Esophagus muscularis mucosa (tissue), 4 donors: Measurements from ENCODE around the gene ACACB. TPM values are rescaled to one million over a fixed set of nuclear protein-coding genes. Genes with fewer than 3 reads are reported as not detected.
A peak's percentile ranks its signal among the peaks of the same experiment; 100 is the strongest.

ENCODE experiments used
- DNase-seq: peaks from one replicate; pipeline ENCODE4 v3.0.0-alpha.2; 2017; ENCODE audit errors: extremely low spot score
- H3K27ac ChIP-seq, 4 donors: fragments of 200-600 bp; sonication (generic); replicated peaks in 1 of 4; 1 replicate in 3 of 4; 2 replicates in 1 of 4; pipeline ENCODE4 v1.5.1; 2016 to 2019; ENCODE audit warnings: mild to moderate bottlenecking in 1 of 4
- H3K27me3 ChIP-seq, 4 donors: fragments of 200-600 bp; sonication (generic); one replicate each; pipeline versions ENCODE4 v1.5.1 to v1.6.0; 2016 to 2019
- H3K36me3 ChIP-seq, 4 donors: fragments of 200-600 bp; sonication (generic); one replicate each; pipeline ENCODE4 v1.5.1; 2016 to 2019
- H3K4me1 ChIP-seq, 4 donors: fragments of 200-600 bp; sonication (generic); one replicate each; pipeline ENCODE4 v1.5.1; 2016 to 2019
- H3K4me3 ChIP-seq, 4 donors: fragments of 200-600 bp; sonication (generic); 1 replicate in 2 of 4; 2 replicates in 2 of 4; pipeline ENCODE4 v1.5.1; 2016 to 2019; ENCODE audit warnings: mild to moderate bottlenecking in 4 of 4, moderate library complexity in 1 of 4
- H3K9me3 ChIP-seq, 4 donors: fragments of 200-600 bp; sonication (generic); 1 replicate in 3 of 4; 2 replicates in 1 of 4; pipeline ENCODE4 v1.5.1; 2016 to 2019
- CTCF ChIP-seq, 3 experiments: fragments of 200-600 bp in 2 of 3; fragments of 450-650 bp in 1 of 3; sonication (generic) in 2 of 3; IDR thresholded peaks; one replicate each; pipeline ENCODE4 v1.5.1; 2017 to 2019; ENCODE audit warnings: antibody characterized with exemption in 3 of 3, mild to moderate bottlenecking in 2 of 3, moderate library complexity in 1 of 3
- EP300 ChIP-seq: sonication (generic); formaldehyde crosslinking; IDR thresholded peaks from one replicate; pipeline ENCODE4 v1.6.1; 2017; ENCODE audit warnings: antibody characterized with exemption
- POLR2A ChIP-seq: fragments of 450-650 bp; IDR thresholded peaks from one replicate; pipeline ENCODE4 v1.6.1; 2017; ENCODE audit warnings: antibody characterized with exemption, moderate library complexity, mild to moderate bottlenecking, low read depth
- POLR2AphosphoS5 ChIP-seq, 2 donors: sonication (generic); formaldehyde crosslinking; IDR thresholded peaks; one replicate each; pipeline ENCODE4 v1.6.1; 2017; ENCODE audit warnings: antibody characterized with exemption in 2 of 2
- WGBS: methylation state at CpG from one replicate; pipeline ENCODE4 v1.1.5; 2018; 5-methylcytosine and 5-hydroxymethylcytosine counted together
- intact Hi-C: fragments of 100-400 bp; cut with DNase I; formaldehyde crosslinking; loops from one replicate; pipeline ENCODE4 v1.15.1; 2023
- total RNA-seq, 4 donors: library from RNA; depleted of rRNA; stranded (reverse); fragments of >200 nt; gene quantifications; one replicate each; pipeline versions ENCODE4 v1.1.0 to v1.2.1, GENCODE V29; 2016

Gene ACACB
- 100 to 1,000 TPM in 2 of 4 donors, 10 to 100 TPM in 2; 59.6 to 134 (median 108) TPM for total RNA-seq

GRCh38 chr12:109115758-109116610, at the start of gene ACACB:
Gene ACACB (plus strand): TSS chr12:109116587. CDS start chr12:109139406, 22,819 bp downstream.
- TF ChIP-seq POLR2A, result no peak
- TF ChIP-seq EP300, result peak; percentile 77
- TF ChIP-seq CTCF (IDR thresholded peaks at IDR 0.05), result no peak
- TF ChIP-seq POLR2AphosphoS5 (IDR thresholded peaks at IDR 0.05), result peak; percentile 92 to 93
- 52% methylated on average over 13 of the region's 14 CpGs for WGBS
- H3K27me3 ChIP-seq, result no peaks in the 10 kb centered on the region
- peaks cover 82 to 96% (median 90%) of the 10 kb centered on the region in 4 donors for H3K4me1 ChIP-seq
- H3K4me3 ChIP-seq, result peak within 1 kb of the TSS; percentile 15 to 24 (median 17)
- H3K36me3 ChIP-seq, result peaks cover 0 to 4% (median 0%) of the 10 kb centered on the region in 4 donors
- no peak for DNase-seq
- H3K9me3 ChIP-seq, result no peaks in the 10 kb centered on the region
- intact Hi-C loops, result no loop called here
- H3K27ac ChIP-seq, result peak within 1 kb of the TSS; percentile 82 to 96 (median 90)

GRCh38 chr12:109069307-109070271, 46.8 kb upstream of the ACACB start:
- H3K4me3 ChIP-seq, result no peak overlapping the region
- intact Hi-C loops, result no loop called here
- H3K27ac ChIP-seq, result no peak overlapping the region
- no peaks in the 10 kb centered on the region for H3K9me3 ChIP-seq
- H3K4me1 ChIP-seq, result no peaks in the 10 kb centered on the region
- WGBS, result 82% methylated on average over 17 of the region's 17 CpGs
- DNase-seq, result no peak
- peaks cover 43 to 88% (median 76%) of the 10 kb centered on the region in 4 donors for H3K36me3 ChIP-seq
- no peaks in the 10 kb centered on the region for H3K27me3 ChIP-seq
- TF ChIP-seq POLR2A (no peak), POLR2AphosphoS5 (IDR thresholded peaks at IDR 0.05) (no peak), CTCF (IDR thresholded peaks at IDR 0.05) (no peak), EP300 (no peak)

- Histone ChIP-seq H3K4me3 (no peak overlapping the region), H3K27ac (no peak overlapping the region), H3K27me3 (no peaks in the 10 kb centered on the region), H3K4me1 (no peaks in the 10 kb centered on the region), H3K9me3 (peaks cover 0 to 9% (median 3%) of the 10 kb centered on the region in 4 donors), H3K36me3 (peaks cover 27 to 81% (median 69%) of the 10 kb centered on the region in 4 donors)
- intact Hi-C loops, result no loop called here
- no peak for TF ChIP-seq POLR2AphosphoS5 (IDR thresholded peaks at IDR 0.05)
- no peak for TF ChIP-seq CTCF (IDR thresholded peaks at IDR 0.05)
- no peak for TF ChIP-seq EP300
- no peak for TF ChIP-seq POLR2A
- no peak for DNase-seq
These were observed 41.5 kb upstream of the ACACB start for GRCh38 chr12:109074866-109075265.

GRCh38 chr12:109082751-109083150, 33.6 kb upstream of the ACACB start:
- intact Hi-C loops, result no loop called here
- Histone ChIP-seq H3K4me3 (no peak overlapping the region), H3K27me3 (no peaks in the 10 kb centered on the region), H3K36me3 (peaks cover 41 to 98% (median 88%) of the 10 kb centered on the region in 4 donors), H3K4me1 (no peaks in the 10 kb centered on the region), H3K27ac (no peak overlapping the region), H3K9me3 (peaks cover 0 to 9% (median 3%) of the 10 kb centered on the region in 4 donors)
- no peak for DNase-seq
- no peak for TF ChIP-seq CTCF (IDR thresholded peaks at IDR 0.05)
- no peak for TF ChIP-seq POLR2AphosphoS5 (IDR thresholded peaks at IDR 0.05)
- TF ChIP-seq POLR2A, result no peak
- no peak for TF ChIP-seq EP300
- 91% methylated on average over 13 of the region's 14 CpGs for WGBS
